ENCODE measurements around the gene AIG1.

- no peak for TF ChIP-seq CTCF (IDR thresholded peaks at IDR 0.05)
- no peak for TF ChIP-seq POLR2A (IDR thresholded peaks at IDR 0.05)
These were observed 85.6 kb downstream of the AIG1 start for GRCh38 chr6:143146186-143146851.

Data from body of pancreas (tissue), 4 donors.